ENCODE results near the gene TJP2.

TJP2 gene

GRCh38 chr9:69173891-69174615, at the start of gene TJP2:
Gene TJP2, plus strand, starts transcription at chr9:69174277. Its CDS starts 96 bp downstream, at chr9:69174373.
- no peak for DNase-seq

DNA sequence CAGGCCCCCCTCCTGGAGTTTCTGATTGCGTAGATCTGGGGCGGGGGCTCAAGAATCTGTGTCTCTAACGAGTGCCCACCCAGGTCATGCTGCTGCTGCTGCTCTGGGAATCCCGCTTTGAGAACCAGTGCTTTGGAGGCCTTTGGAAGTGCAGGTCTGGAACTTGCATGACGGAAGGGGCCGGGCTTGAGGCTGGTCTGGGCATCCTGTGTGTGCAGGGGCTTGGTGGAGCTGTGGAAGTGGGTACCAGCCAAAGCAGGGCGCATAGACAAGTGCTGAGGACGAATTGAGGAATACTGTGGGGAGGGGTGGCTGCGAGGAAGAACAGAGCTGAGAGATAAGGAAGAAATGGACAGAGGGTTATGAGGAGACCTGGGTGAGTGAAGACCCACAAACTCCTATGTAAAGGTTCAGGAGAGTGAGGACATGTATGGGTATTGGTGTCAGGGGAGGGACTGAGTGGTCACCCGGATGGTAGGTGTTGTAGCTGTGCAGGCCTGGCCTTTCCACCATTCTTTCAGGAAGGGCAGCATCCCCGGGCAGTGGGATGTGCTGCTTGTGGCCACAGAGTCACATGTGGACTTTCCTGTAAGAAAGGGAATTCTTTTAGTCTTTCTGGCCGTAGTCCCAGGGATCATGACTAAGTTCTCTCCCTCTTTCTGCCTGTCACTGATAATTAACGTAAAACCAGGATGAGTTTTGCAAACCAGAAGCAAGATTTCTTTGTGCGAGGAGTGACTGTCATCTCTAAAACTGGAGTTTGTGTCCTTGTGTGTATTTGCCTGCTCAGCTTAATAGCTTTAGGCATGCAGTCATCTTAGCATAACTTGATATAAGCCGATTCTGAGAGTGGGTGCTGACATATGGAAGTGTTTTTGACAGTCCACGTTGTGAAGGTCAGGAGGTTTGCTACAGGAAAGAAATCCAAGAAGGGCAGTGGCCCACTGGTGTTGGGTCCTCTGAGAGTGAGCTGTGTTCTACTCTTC, 43.3 kb upstream of the TJP2 start:
- DNase-seq = no peak

DNA sequence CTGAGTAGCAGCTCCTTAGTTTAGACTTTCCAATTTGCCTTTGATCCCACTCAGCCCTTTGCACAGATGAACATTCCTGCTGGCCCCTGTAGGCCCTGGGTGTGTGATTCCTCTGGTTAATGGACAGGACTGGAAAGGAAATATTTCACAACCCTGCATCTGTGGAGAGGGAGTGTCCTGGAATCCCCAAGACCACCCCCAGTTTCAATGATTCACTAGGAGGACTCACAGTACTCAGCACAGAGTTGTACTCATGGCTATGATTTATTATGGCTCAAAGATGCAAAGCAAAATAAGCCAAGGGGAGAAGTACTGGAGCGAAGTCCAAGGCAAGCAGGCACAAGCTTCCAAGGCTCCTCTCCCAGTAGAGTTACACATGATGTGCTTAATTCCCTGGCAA, 42.4 kb upstream of the TJP2 start:
- DNase-seq = no peak

DNA sequence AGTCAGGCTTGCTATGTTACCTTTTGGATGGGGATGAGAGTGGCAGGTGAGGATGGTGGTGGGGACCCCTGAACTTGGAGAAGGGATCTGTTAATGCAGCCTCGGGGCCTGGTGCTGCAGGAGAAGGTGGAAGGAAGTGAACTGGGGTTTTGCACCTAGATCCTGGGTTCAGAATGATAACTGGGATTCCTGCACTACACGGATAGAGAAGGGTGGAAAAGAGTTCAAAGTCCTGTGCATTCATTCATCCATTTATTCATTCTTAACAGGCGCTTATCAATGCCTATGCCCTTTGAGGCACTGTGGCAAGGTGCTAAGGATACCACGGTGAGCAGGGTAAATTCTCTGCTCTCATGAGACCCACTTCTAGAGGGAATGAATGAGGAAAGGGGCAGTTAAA, 41.7 kb upstream of the TJP2 start:
- no peak for DNase-seq

DNA sequence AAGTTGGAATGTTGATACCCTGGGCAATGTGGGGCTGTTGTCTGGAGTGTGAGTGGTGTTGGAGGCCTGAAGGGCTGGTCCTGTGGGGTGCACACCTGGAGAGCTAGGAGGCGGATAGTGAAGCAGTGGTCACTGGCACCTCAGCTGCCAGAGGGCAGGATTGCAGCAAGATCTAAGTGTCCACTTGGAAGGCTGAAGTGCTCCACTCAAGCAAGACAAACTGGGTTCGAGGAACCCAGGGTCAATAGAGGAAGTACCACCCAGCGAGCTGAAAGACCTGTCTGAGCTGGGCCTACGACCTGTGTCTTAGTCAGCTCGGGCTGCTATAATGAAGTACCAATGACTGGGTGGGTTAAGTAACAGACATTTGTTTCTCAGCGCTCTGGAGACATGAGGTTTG, 39.7 kb upstream of the TJP2 start:
- peak; percentile 50 for DNase-seq

- no peak for DNase-seq
Observed at GRCh38 chr9:69136185-69136584, 37.9 kb upstream of the TJP2 start.

- peak; percentile 13 for DNase-seq
Observed at GRCh38 chr9:69136779-69137178, 37.3 kb upstream of the TJP2 start.

DNA sequence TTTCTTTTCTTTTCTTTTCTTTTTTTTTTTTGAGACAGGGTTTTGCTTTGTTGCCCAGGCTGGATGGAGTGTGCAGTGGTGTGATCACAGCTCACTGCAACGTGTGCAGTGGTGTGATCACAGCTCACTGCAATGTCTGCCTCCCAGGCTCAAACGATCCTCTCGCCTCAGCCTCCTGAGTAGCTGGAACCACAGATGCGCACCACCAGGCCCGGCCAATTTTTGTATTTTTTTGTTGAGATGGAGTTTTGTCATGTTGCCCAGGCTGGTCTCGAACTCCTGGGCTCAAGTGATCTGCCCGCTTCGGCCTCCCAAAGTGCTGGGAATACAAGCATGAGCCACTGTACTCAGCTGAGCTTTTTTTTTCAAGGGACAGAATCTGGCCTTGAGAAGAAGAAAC, 36.8 kb upstream of the TJP2 start:
- no peak for DNase-seq

GRCh38 chr9:69139596-69139995, 34.5 kb upstream of the TJP2 start:
- no peak for DNase-seq

GRCh38 chr9:69140123-69140735, 33.8 kb upstream of the TJP2 start:
- DNase-seq = no peak

DNA sequence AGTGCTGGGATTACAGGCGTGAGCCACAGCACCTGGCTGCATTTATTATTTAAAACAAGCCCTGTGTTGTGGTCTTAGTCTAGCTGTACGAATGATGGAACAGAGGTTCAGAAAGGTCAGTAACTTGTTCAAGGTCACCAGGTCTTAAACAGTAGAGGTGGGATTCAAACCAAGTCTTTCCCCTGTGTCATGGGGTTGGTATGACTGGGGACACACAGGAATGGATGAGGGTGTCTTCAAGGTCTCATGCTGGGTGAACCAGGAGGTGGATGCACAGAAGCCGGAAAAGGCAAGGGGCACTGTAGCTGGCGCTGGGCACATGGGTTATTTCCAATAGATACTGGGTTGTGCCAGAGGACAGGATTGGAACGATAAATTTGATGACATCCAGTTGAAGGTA, 32.2 kb upstream of the TJP2 start:
- DNase-seq = no peak

DNA sequence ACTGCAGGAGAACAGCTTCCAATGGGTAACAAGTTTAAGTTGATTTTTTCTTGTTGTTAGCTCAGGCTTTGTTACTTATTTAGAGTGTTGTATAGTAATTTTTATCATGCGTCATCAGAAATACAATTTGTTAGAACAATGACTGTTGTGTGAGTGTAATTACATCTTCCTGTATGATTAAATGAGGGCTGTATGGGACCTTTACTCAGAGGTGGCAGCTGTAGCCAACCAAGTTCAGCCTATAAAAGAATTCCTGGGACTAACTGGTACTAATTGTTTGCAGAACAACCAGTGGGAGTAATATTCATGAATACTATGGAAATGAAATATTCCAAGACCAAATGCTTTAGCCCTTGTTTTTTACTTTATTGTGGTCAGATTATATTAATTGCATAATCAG, 30.8 kb upstream of the TJP2 start:
- no peak for DNase-seq

DNA sequence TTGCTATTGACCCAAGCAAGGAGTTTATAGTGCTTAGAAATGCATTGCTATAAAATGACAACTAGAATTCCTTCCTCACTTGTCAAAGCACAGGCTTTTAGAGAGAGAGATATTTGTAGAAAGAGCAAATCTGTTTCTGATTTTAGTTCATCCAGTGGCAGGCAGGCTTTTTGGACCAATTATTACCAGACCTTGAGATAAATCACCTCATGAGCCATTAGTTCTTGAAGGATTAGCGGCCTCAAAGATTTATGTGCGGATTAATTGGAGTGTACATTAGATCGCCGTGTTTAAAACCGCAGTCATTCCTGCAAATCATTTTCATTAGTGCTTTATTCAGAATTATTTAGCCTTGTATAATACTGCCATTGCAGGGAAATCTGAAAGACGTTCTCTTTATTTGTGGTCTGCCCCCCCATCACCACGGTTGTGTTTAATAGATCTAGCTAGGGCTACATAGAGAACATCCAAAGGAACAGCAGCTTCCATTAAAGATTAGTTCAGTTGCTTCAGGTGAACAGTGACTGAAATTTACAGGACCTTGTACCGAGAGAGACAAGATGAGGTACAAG, 28.8 kb upstream of the TJP2 start:
- no peak for DNase-seq

DNA sequence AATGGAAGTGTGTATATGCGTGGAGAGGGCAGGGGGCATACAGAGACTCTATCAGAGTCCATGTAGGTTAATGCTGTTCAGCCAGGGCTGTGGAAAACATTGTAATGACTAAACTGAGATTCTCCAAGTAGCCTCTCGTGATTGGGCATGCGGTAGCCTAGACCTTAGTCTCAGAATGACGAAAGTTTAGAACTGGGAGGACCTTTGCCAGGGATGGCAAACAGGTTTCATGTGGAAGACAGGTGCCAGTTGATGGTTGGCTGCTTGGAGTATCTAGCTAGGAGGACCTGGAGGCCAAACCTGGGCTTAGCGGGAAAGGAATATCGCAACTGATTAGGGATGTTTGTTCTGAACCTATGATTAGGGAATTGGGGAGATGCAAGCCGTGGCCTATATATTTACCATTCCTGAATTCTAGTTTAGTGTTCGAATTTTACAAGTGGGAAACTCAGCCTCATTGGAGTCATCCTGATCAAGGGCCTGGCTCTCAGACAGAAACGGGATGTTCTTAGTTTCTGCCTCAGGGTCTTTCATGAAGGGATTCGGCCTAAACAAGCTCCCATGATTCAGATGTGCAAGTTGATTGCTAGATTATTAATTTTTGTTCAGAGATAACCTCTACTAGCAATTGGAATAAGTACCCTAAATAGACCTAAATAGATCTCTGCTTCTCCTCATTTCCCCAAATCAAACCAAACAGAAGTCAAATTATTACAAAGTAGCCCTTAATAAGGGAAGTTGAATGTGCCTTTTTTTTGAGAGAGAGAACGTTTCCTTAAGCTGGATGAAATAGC, 26.8 kb upstream of the TJP2 start:
- no peak for DNase-seq

DNA sequence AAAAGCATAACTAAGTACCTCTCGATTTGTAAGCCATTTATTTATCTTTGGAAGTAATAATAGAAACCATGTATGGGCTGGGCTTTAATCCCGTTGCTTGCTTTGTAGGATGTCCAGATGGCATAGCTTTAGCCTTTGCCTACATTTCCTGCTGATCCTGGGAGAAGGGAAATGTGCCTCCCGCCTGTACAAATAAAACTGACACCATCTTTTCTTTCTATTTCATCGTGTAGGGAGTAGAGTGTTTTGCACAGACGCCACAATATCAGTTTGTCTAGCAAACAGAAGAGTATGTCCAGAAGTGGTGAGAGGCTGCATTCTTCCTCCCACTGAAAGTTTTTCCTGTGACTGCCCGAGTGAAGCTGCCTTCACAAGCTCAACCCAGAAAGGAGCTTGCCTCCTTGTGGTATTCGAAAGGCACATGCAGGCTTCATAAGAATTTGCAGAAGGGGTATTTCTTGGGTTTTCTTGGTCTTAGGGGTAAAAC, 24.7 kb upstream of the TJP2 start:
- peak; percentile 79 for DNase-seq

DNA sequence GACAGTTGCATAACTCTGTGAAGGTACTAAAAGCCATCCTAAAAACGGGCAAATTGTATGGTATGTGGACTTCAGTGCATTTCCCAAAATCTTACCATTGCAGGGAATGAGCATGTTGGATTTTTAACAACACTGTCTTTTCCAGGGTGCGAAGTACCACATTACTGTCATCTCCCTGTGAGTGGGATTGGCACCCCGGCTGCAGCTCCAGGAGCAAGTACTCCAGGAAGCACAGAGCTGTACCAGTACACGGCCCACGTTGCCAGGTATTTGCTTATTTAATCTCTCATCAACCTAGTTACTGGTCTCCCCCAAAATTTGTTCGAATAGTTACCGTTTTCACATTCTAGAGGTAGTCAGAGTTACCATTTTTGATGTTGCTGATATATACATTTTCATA, 22.6 kb upstream of the TJP2 start:
- no peak for DNase-seq

DNA sequence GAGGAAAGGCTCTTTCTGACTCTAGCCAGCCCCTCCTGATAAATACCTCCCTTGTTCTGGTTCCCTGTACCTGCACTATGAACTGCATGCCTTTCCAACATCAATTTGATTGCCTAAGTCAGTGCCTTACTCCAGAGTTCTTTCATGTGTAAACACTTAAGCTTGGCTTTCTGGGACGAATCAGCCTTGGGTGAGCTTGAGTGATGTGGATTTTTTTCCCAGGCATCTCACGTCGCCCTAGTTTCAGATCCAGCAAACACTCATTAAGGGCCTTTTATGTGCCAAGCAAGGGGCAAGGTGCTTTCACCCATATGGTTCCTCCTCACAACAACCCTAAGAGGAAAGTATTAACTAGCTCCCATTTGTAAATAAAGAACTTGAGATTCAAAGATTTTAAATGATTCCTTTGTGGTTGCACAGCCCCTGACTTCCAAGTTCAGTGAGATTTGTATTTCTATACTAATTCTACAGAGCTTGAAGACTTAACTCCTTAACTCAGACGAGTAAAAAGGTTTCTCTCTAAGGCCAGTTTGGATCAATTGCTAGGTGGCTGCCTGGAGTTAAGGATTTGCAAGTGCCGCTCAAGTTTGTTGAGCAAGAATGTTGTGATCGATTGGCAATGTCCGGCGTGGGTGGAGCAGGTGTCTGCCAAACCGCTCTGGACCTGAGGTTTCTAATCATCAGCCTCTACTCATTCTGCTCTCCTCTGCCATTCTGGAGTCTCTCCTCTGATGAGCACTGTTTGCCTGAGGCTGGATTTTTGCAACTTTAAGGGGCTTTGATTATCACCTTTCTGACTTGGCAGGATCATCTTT, 20.2 kb upstream of the TJP2 start:
- peak; percentile 21 for DNase-seq

- peak; percentile 60 for DNase-seq
Observed at GRCh38 chr9:69155341-69156030, 18.6 kb upstream of the TJP2 start.

- DNase-seq = no peak
Observed at GRCh38 chr9:69157751-69158466, 16.2 kb upstream of the TJP2 start.

GRCh38 chr9:69158471-69158870, 15.6 kb upstream of the TJP2 start:
- no peak for DNase-seq
